PC-3 (cell line): ENCODE data around the gene MAPKBP1. TPM values are rescaled to one million over a fixed set of nuclear protein-coding genes. Genes with fewer than 3 reads are reported as not detected.
A peak's percentile ranks its signal among the peaks of the same experiment; 100 is the strongest.

Experiments
- ATAC-seq: fragments of 200-7000 bp; cut with Tn5 transposase; 2 replicates; pipeline ENCODE4 v1.9.1; 2020; ENCODE audit warnings: mild to moderate bottlenecking, moderate library complexity
- BruUV-seq: library from RNA; stranded (reverse); fragments of 400-500 nt; replicated peaks from 2 replicates; lab custom pipeline; 2021; lab: Mats Ljungman, UMichigan
- CTCF ChIA-PET: fragments of 300-600 bp; sonication (Branson Sonifier 250); formaldehyde crosslinking; loops from one replicate; lab custom pipeline; 2022; ENCODE audit warnings: antibody characterized with exemption; lab: Charles Lee
- POLR2A ChIA-PET: fragments of 300-600 bp; sonication (Branson Sonifier 250); formaldehyde crosslinking; loops from one replicate; lab custom pipeline; 2022; ENCODE audit warnings: antibody characterized with exemption; ENCODE audit not compliant: unreplicated experiment; lab: Charles Lee
- DNase-seq: peaks from one replicate; pipeline ENCODE4 v3.0.0-alpha.2; 2015
- H2AFZ ChIP-seq: fragments of 300-600 bp; sonication (generic); 2 replicates; pipeline ENCODE4 v1.6.0; 2016; ENCODE audit warnings: antibody characterized with exemption, low read length
- H3F3A ChIP-seq: fragments of 300-600 bp; sonication (generic); one replicate; pipeline ENCODE4 v1.6.0; 2017; ENCODE audit warnings: antibody characterized with exemption, low read length, control low read depth, mild to moderate bottlenecking; ENCODE audit not compliant: unreplicated experiment
- H3K27ac ChIP-seq: fragments of 300-600 bp; sonication (generic); 2 replicates; pipeline ENCODE4 v1.5.1; 2016; ENCODE audit warnings: mild to moderate bottlenecking, low read length
- H3K27me3 ChIP-seq: fragments of 300-600 bp; sonication (generic); 2 replicates; pipeline ENCODE4 v1.6.1; 2016; ENCODE audit warnings: low read length, mixed read lengths
- H3K36me3 ChIP-seq: fragments of 300-600 bp; sonication (generic); 2 replicates; pipeline ENCODE4 v1.6.1; 2016; ENCODE audit warnings: low read depth, mixed run types, low read length, mixed read lengths
- H3K4me1 ChIP-seq: fragments of 300-600 bp; sonication (generic); 2 replicates; pipeline ENCODE4 v1.5.1; 2016; ENCODE audit warnings: low read length; ENCODE audit not compliant: insufficient read depth
- H3K4me2 ChIP-seq: fragments of 300-600 bp; sonication (generic); 2 replicates; pipeline ENCODE4 v1.6.0; 2016; ENCODE audit warnings: low read length
- H3K4me3 ChIP-seq: fragments of 300-600 bp; sonication (generic); 2 replicates; pipeline ENCODE4 v1.5.1; 2016; ENCODE audit warnings: mild to moderate bottlenecking, low read length, mixed read lengths
- H3K79me2 ChIP-seq: fragments of 300-600 bp; sonication (generic); 2 replicates; pipeline ENCODE4 v1.6.1; 2017; ENCODE audit warnings: low read length, mixed read lengths
- H3K9ac ChIP-seq: fragments of 300-600 bp; sonication (generic); 2 replicates; pipeline ENCODE4 v1.6.0; 2016; ENCODE audit warnings: mild to moderate bottlenecking, low read length
- H3K9me2 ChIP-seq: fragments of 300-600 bp; sonication (generic); replicated peaks from 2 replicates; pipeline ENCODE4 v1.6.1; 2016; ENCODE audit warnings: mixed run types, low read length, mixed read lengths
- H3K9me3 ChIP-seq: fragments of 300-600 bp; sonication (generic); 2 replicates; pipeline ENCODE4 v1.6.1; 2016; ENCODE audit warnings: low read length, mixed read lengths
- H4K20me1 ChIP-seq: fragments of 300-600 bp; sonication (generic); 2 replicates; pipeline ENCODE4 v1.6.1; 2016; ENCODE audit warnings: low read length, mixed read lengths
- EZH2 ChIP-seq: fragments of 300-600 bp; sonication (generic); IDR thresholded peaks from one replicate; pipeline ENCODE4 v1.6.1; 2017; ENCODE audit warnings: antibody characterized with exemption, mild to moderate bottlenecking, low read length; ENCODE audit not compliant: unreplicated experiment
- EZH2phosphoT487 ChIP-seq: fragments of 300-600 bp; sonication (generic); IDR thresholded peaks from 2 replicates; pipeline ENCODE4 v1.6.1; 2018; ENCODE audit warnings: mild to moderate bottlenecking, antibody characterized with exemption, low read length, borderline replicate concordance
- intact Hi-C: fragments of 100-400 bp; cut with micrococcal nuclease; formaldehyde crosslinking; loops from 2 replicates; pipeline ENCODE4 v1.9.0; 2023
- total RNA-seq: library from RNA; depleted of rRNA; stranded (reverse); fragments of >200 nt; gene quantifications from 2 replicates; pipeline ENCODE4 v1.2.3, GENCODE V29; 2014
- TF ChIP-seq, protein P1 (sequence below): fragments of 300-600 bp; sonication (generic); conservative IDR thresholded peaks from 2 replicates; pipeline ENCODE4 v1.5.1; 2017; ENCODE audit warnings: antibody characterized with exemption, low read depth, mild to moderate bottlenecking, low read length

Gene MAPKBP1
- total RNA-seq, 1 experiment from 2014 or later = 29.1 TPM

DNA sequence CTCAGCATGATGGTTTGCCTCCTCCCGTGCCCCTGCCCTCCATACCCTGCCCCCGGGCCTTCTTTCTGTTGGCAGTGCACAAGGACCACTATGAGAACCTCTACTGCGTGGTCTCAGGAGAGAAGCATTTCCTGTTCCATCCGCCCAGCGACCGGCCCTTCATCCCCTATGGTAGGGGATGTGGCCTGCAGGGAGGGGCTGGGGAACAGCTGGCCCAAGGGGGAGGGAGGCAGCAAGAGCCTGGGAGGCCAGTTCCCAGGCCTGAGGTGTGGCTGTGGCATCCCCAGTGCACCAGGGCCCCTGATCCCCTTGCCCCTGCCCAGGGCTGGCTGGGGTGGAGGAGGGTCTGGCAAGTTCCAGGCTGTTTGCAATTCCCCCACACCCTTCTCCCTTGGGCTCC, 61.8 kb downstream of the MAPKBP1 start:
- ATAC-seq = no peak
- Histone ChIP-seq H3K4me2 (no peak overlapping the region), H3K79me2 (peaks cover 10% of the 10 kb centered on the region; the same call in 1 of the 2 replicates), H3K27me3 (no peaks in the 10 kb centered on the region), H3F3A (no peaks in the 10 kb centered on the region), H3K27ac (no peak overlapping the region), H3K9me2 (no peaks in the 10 kb centered on the region), H3K4me3 (no peak overlapping the region), H3K4me1 (peaks cover 33% of the 10 kb centered on the region), H4K20me1 (no peaks in the 10 kb centered on the region), H3K36me3 (no peaks in the 10 kb centered on the region), H3K9ac (no peak overlapping the region), H2AFZ (no peak overlapping the region), H3K9me3 (no peaks in the 10 kb centered on the region)
- intact Hi-C loops = no loop called here
- ChIA-PET CTCF (no interaction called here), POLR2A (no interaction called here)
- TF ChIP-seq EZH2phosphoT487 (no peak), EZH2 (no peak)
- TF ChIP-seq, protein P1, sequence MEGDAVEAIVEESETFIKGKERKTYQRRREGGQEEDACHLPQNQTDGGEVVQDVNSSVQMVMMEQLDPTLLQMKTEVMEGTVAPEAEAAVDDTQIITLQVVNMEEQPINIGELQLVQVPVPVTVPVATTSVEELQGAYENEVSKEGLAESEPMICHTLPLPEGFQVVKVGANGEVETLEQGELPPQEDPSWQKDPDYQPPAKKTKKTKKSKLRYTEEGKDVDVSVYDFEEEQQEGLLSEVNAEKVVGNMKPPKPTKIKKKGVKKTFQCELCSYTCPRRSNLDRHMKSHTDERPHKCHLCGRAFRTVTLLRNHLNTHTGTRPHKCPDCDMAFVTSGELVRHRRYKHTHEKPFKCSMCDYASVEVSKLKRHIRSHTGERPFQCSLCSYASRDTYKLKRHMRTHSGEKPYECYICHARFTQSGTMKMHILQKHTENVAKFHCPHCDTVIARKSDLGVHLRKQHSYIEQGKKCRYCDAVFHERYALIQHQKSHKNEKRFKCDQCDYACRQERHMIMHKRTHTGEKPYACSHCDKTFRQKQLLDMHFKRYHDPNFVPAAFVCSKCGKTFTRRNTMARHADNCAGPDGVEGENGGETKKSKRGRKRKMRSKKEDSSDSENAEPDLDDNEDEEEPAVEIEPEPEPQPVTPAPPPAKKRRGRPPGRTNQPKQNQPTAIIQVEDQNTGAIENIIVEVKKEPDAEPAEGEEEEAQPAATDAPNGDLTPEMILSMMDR = no peak
- no TSS peak for BruUV-seq
- DNase-seq = no peak

DNA sequence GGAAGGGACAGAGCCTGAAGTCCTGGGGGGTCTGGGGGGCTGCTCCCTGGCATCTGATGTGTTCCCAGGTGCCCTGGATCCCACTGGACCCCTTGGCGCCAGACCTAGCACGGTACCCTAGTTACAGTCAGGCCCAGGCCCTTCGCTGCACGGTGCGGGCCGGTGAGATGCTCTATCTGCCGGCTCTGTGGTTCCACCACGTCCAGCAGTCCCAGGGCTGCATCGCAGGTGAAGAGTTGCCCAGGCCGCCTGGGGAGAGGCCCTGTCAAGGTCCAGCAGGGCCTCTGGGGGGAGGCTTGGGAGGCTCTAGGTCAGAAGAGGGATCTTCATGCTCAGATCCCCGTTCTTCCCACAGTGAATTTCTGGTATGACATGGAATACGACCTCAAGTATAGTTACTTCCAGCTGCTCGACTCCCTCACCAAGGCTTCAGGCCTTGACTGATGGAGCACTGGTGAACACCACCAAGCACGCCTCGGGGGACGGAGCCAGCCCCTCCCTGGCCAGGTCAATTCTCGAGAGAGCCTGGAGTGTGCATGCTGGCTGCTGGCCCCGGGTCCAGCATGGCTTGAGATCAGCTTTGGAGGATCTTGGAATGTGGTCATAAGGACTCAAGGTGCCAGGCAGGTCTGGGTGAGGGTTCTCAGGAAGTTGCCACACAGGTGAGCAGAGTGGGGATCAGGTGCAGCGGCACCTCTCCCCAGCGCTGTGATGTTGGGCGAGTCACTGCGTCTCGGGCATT, 62.6 kb downstream of the MAPKBP1 start:
- no TSS peak for BruUV-seq
- peaks cover 10% of the 10 kb centered on the region; the same call in 1 of the 2 replicates for H3K79me2 ChIP-seq
- CTCF ChIA-PET = no interaction called here
- TF ChIP-seq, protein P1 = no peak
- TF ChIP-seq EZH2phosphoT487 = no peak
- TF ChIP-seq EZH2 = no peak
- peaks cover 33% of the 10 kb centered on the region for H3K4me1 ChIP-seq
- H3F3A ChIP-seq = no peaks in the 10 kb centered on the region
- no peaks in the 10 kb centered on the region for H3K9me3 ChIP-seq
- ATAC-seq = no peak
- no peak overlapping the region for H3K27ac ChIP-seq
- no peaks in the 10 kb centered on the region for H3K9me2 ChIP-seq
- no peak for DNase-seq
- no peak overlapping the region for H3K9ac ChIP-seq
- no peaks in the 10 kb centered on the region for H3K36me3 ChIP-seq
- no peaks in the 10 kb centered on the region for H4K20me1 ChIP-seq
- no peaks in the 10 kb centered on the region for H3K27me3 ChIP-seq
- POLR2A ChIA-PET = no interaction called here
- no peak overlapping the region for H2AFZ ChIP-seq
- no peak overlapping the region for H3K4me3 ChIP-seq
- intact Hi-C loops = no loop called here
- no peak overlapping the region for H3K4me2 ChIP-seq

DNA sequence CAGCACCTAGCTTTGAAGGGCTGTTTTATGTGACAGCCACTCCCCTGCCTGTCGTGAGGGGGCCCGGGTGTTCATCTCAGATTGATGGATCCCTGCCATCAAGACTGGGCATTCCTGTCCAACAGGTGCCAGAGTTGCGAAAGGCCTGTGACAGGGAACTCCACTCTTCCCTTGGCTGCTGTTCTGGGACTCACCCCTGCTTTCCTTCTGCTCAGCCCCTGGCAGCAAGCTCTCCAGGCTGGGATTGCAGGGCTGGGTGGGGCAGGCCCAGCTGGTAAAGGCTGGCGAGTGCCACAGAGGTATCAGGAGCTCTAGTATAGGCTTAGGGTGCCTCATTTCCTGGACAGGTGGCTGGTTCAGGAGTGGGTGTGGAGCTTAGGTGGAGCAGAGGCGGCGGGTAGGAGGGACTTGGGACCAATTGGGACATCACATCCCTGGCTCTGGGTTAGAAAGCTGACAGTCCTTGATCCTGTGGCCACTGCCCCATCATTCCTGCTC, 64.2 kb downstream of the MAPKBP1 start, which contains the start of gene PLA2G4B:
PLA2G4B (plus strand) TSS at position 448 of the 498 bp plus-strand sequence. CDS start 67 bp downstream, outside the sequence.
- intact Hi-C loops = no loop called here
- ChIA-PET CTCF (interaction anchor here (0.6 kb wide), 1 partner anchor 311 kb away, joined by 3 read pairs; no protein-coding TSS in a partner anchor), POLR2A (no interaction called here)
- H3K27me3 ChIP-seq = no peaks in the 10 kb centered on the region
- peaks cover 21% of the 10 kb centered on the region for H3K4me1 ChIP-seq
- H3K9me3 ChIP-seq = no peaks in the 10 kb centered on the region
- DNase-seq (peak; percentile 98), ATAC-seq (peak; percentile 90)
- TF ChIP-seq EZH2phosphoT487 = no peak
- no peak for TF ChIP-seq EZH2
- TF ChIP-seq, protein P1 = no peak
- no peaks in the 10 kb centered on the region for H3F3A ChIP-seq
- no TSS peak for BruUV-seq
- H3K4me3 ChIP-seq = no peak within 1 kb of the TSS; the same call in 1 of the 2 replicates
- H3K36me3 ChIP-seq = no peaks in the 10 kb centered on the region
- H3K4me2 ChIP-seq = peak within 1 kb of the TSS; percentile 57
- H2AFZ ChIP-seq = no peak within 1 kb of the TSS
- peak within 1 kb of the TSS; percentile 82 for H3K27ac ChIP-seq
- peaks cover 9% of the 10 kb centered on the region; the same call in 1 of the 2 replicates for H3K79me2 ChIP-seq
- no peaks in the 10 kb centered on the region for H4K20me1 ChIP-seq
- H3K9ac ChIP-seq = peak within 1 kb of the TSS; percentile 46; the same call in 1 of the 2 replicates
- H3K9me2 ChIP-seq = no peaks in the 10 kb centered on the region
